ENCODE data around the gene NPC1L1.

NPC1L1 gene

GRCh38 chr7:44549457-44549856 lies 8.3 kb upstream of the NPC1L1 start:
- Histone ChIP-seq H3K79me2 (ENCODE audit: insufficient read depth, low read length) (no peaks in the 10 kb centered on the region), H2AFZ (ENCODE audit: low read length) (no peak overlapping the region), H3K4me2 (ENCODE audit: low read length) (no peak overlapping the region), H4K20me1 (ENCODE audit: insufficient read depth, low read length) (no peaks in the 10 kb centered on the region), H3K4me1 (ENCODE audit: insufficient read depth, low read length, severe bottlenecking) (no peaks in the 10 kb centered on the region), H3K9me2 (ENCODE audit: low read depth, low read length) (no peaks in the 10 kb centered on the region), H3K9me3 (ENCODE audit: low read length) (no peaks in the 10 kb centered on the region), H3K4me3 (ENCODE audit: low read depth, low read length, poor library complexity, severe bottlenecking) (no peak overlapping the region), H3K9ac (ENCODE audit: low read length) (no peak overlapping the region), H3K27ac (ENCODE audit: low read depth, low read length, poor library complexity, severe bottlenecking) (no peak overlapping the region), H3K27me3 (ENCODE audit: insufficient read depth, low read length) (no peaks in the 10 kb centered on the region; the same call in 1 of the 2 replicates), H3F3A (ENCODE audit: insufficient read depth, low read length) (no peaks in the 10 kb centered on the region), H3K36me3 (ENCODE audit: insufficient read depth, low read length) (no peaks in the 10 kb centered on the region)
- no peak for TF ChIP-seq EZH2 (IDR thresholded peaks at IDR 0.05; ENCODE audit: borderline replicate concordance, low read length)
- no peak for TF ChIP-seq CTCF (IDR thresholded peaks at IDR 0.05; ENCODE audit: low read length)

- Histone ChIP-seq H3K9ac (ENCODE audit: low read length) (no peak overlapping the region), H3K4me3 (ENCODE audit: low read depth, low read length, poor library complexity, severe bottlenecking) (no peak overlapping the region), H3K4me1 (ENCODE audit: insufficient read depth, low read length, severe bottlenecking) (no peaks in the 10 kb centered on the region), H3K36me3 (ENCODE audit: insufficient read depth, low read length) (no peaks in the 10 kb centered on the region), H3K4me2 (ENCODE audit: low read length) (no peak overlapping the region), H3K9me2 (ENCODE audit: low read depth, low read length) (no peaks in the 10 kb centered on the region), H3K79me2 (ENCODE audit: insufficient read depth, low read length) (no peaks in the 10 kb centered on the region), H3K27ac (ENCODE audit: low read depth, low read length, poor library complexity, severe bottlenecking) (no peak overlapping the region), H3K27me3 (ENCODE audit: insufficient read depth, low read length) (no peaks in the 10 kb centered on the region; the same call in 1 of the 2 replicates), H2AFZ (ENCODE audit: low read length) (no peak overlapping the region), H4K20me1 (ENCODE audit: insufficient read depth, low read length) (no peaks in the 10 kb centered on the region), H3F3A (ENCODE audit: insufficient read depth, low read length) (no peaks in the 10 kb centered on the region), H3K9me3 (ENCODE audit: low read length) (no peaks in the 10 kb centered on the region)
- TF ChIP-seq EZH2 (IDR thresholded peaks at IDR 0.05; ENCODE audit: borderline replicate concordance, low read length): no peak
- no peak for TF ChIP-seq CTCF (IDR thresholded peaks at IDR 0.05; ENCODE audit: low read length)
These were observed 7.8 kb upstream of the NPC1L1 start for GRCh38 chr7:44548893-44549292.

- no peaks in the 10 kb centered on the region for H4K20me1 ChIP-seq (ENCODE audit: insufficient read depth, low read length)
- no peak for TF ChIP-seq CTCF (IDR thresholded peaks at IDR 0.05; ENCODE audit: low read length)
- TF ChIP-seq EZH2 (IDR thresholded peaks at IDR 0.05; ENCODE audit: borderline replicate concordance, low read length): no peak
- no peak overlapping the region for H3K27ac ChIP-seq (ENCODE audit: low read depth, low read length, poor library complexity, severe bottlenecking)
- H3K4me1 ChIP-seq (ENCODE audit: insufficient read depth, low read length, severe bottlenecking): no peaks in the 10 kb centered on the region
- H3K36me3 ChIP-seq (ENCODE audit: insufficient read depth, low read length): no peaks in the 10 kb centered on the region
- no peaks in the 10 kb centered on the region for H3F3A ChIP-seq (ENCODE audit: insufficient read depth, low read length)
- no peak overlapping the region for H3K9ac ChIP-seq (ENCODE audit: low read length)
- H3K79me2 ChIP-seq (ENCODE audit: insufficient read depth, low read length): no peaks in the 10 kb centered on the region
- no peaks in the 10 kb centered on the region for H3K9me2 ChIP-seq (ENCODE audit: low read depth, low read length)
- H3K9me3 ChIP-seq (ENCODE audit: low read length): no peaks in the 10 kb centered on the region
- no peak overlapping the region for H3K4me3 ChIP-seq (ENCODE audit: low read depth, low read length, poor library complexity, severe bottlenecking)
- no peak overlapping the region for H3K4me2 ChIP-seq (ENCODE audit: low read length)
- no peak overlapping the region for H2AFZ ChIP-seq (ENCODE audit: low read length)
- H3K27me3 ChIP-seq (ENCODE audit: insufficient read depth, low read length): no peaks in the 10 kb centered on the region; the same call in 1 of the 2 replicates
These were observed 6.6 kb upstream of the NPC1L1 start for GRCh38 chr7:44547536-44548231.

All from OCI-LY1 (cell line).